Testis (tissue), 3 donors: ENCODE results near the gene CDC14A. TPM values are rescaled to one million over a fixed set of nuclear protein-coding genes. Genes with fewer than 3 reads are reported as not detected.

Experiments
- DNase-seq: peaks from one replicate; pipeline ENCODE4 v3.0.0-alpha.2; 2019
- H3K27ac ChIP-seq, 2 donors: fragments of 200-600 bp; sonication (generic); one replicate each; pipeline ENCODE4 v1.5.1; 2019
- H3K27me3 ChIP-seq: fragments of 200-600 bp; sonication (generic); one replicate; pipeline ENCODE4 v1.5.1; 2019
- H3K36me3 ChIP-seq: fragments of 200-600 bp; sonication (generic); one replicate; pipeline ENCODE4 v1.5.1; 2017; ENCODE audit warnings: low read depth; ENCODE audit errors: missing control alignments
- H3K4me1 ChIP-seq: fragments of 200-600 bp; sonication (generic); one replicate; pipeline ENCODE4 v1.5.1; 2019
- H3K4me3 ChIP-seq, 2 donors: fragments of 200-600 bp; sonication (generic); one replicate each; pipeline ENCODE4 v1.5.1; 2017 to 2019
- H3K9me3 ChIP-seq: fragments of 200-600 bp; sonication (generic); one replicate; pipeline ENCODE4 v1.5.1; 2017
- CTCF ChIP-seq, 3 experiments: fragments of 450-650 bp in 2 of 3; fragments of 200-600 bp in 1 of 3; sonication (generic) in 1 of 3; IDR thresholded peaks; one replicate each; pipeline ENCODE4 v1.5.1; 2016 to 2019; ENCODE audit warnings: antibody characterized with exemption in 3 of 3, mild to moderate bottlenecking in 2 of 3, moderate library complexity in 1 of 3
- POLR2A ChIP-seq: fragments of 450-650 bp; IDR thresholded peaks from one replicate; pipeline ENCODE4 v1.6.1; 2017; ENCODE audit warnings: antibody characterized with exemption, mild to moderate bottlenecking, moderate library complexity
- WGBS, 2 donors: methylation state at CpG; one replicate each; pipeline ENCODE4 v1.1.5; 2018; 5-methylcytosine and 5-hydroxymethylcytosine counted together
- intact Hi-C: fragments of 100-400 bp; cut with DNase I; formaldehyde crosslinking; loops from one replicate; pipeline ENCODE4 v1.15.1; 2023; ENCODE audit warnings: low total_unique reads
- polyA plus RNA-seq: library from polyadenylated mRNA; stranded (reverse); fragments of 350-450 nt; fragmentation: Illumina TruSeq; extraction: RNeasy Lipid Tissue Mini Kit (QIAGEN cat#74804); gene quantifications from one replicate; pipeline ENCODE4 v1.2.3, GENCODE V29; 2014; ENCODE audit warnings: low read depth, low replicate concordance; ENCODE audit not compliant: insufficient read depth
- total RNA-seq, 2 donors: library from RNA; depleted of rRNA; stranded (reverse); fragments of >200 nt; gene quantifications; one replicate each; pipeline ENCODE4 v1.2.3, GENCODE V29; 2016

CDC14A gene
- total and polyA plus RNA-seq, 3 donors from 2014 or later, result 28.3 to 55.9 (median 40.6) TPM

GRCh38 chr1:100567062-100567461, 214.8 kb downstream of the CDC14A start:
- WGBS, 2 donors, result 0 to 4% methylated on average over 1 of the region's 1 CpG
- Histone ChIP-seq H3K27ac (no peak overlapping the region), H3K27me3 (no peaks in the 10 kb centered on the region), H3K4me1 (no peaks in the 10 kb centered on the region), H3K36me3 (no peaks in the 10 kb centered on the region), H3K4me3 (no peak overlapping the region), H3K9me3 (no peaks in the 10 kb centered on the region)
- intact Hi-C loops, result no loop called here
- TF ChIP-seq POLR2A (no peak), CTCF (IDR thresholded peaks at IDR 0.05) (no peak)
- no peak for DNase-seq

Other genes starting within 250 kb of the CDC14A start
- gene SASS6, start 219.6 kb upstream of the CDC14A start, total RNA-seq, result 10 to 100 TPM in 1 of 2 donors, 1 to 10 TPM in 1; 9.5 to 13.4 TPM
- 5.4 TPM for gene SASS6, start 219.6 kb upstream of the CDC14A start, polyA plus RNA-seq
- 10 to 100 TPM; 14.7 to 19.8 TPM for gene TRMT13, start 219.3 kb upstream of the CDC14A start, total RNA-seq
- gene TRMT13, start 219.3 kb upstream of the CDC14A start, polyA plus RNA-seq, result 12.1 TPM
- gene LRRC39, start 174.2 kb upstream of the CDC14A start, total RNA-seq, result 1 to 10 TPM; 2.9 to 4.6 TPM
- 15.6 TPM for gene LRRC39, start 174.2 kb upstream of the CDC14A start, polyA plus RNA-seq
- gene DBT, start 102.7 kb upstream of the CDC14A start, total RNA-seq, result 1 to 10 TPM; 6.1 to 6.4 TPM
- gene DBT, start 102.7 kb upstream of the CDC14A start, polyA plus RNA-seq, result 5.9 TPM
- gene RTCA, start 86.3 kb upstream of the CDC14A start, total RNA-seq, result 10 to 100 TPM; 24.2 to 30.0 TPM
- 20.9 TPM for gene RTCA, start 86.3 kb upstream of the CDC14A start, polyA plus RNA-seq
- under 1 TPM; 0.24 to 0.50 TPM for gene GPR88, start 185.6 kb downstream of the CDC14A start, total RNA-seq
- not detected for gene GPR88, start 185.6 kb downstream of the CDC14A start, polyA plus RNA-seq